ENCODE data around the gene EFNA5.
A peak's percentile ranks its signal among the peaks of the same experiment; 100 is the strongest.

Gene EFNA5

GRCh38 chr5:107563959-107564544 is 106.7 kb downstream of the EFNA5 start:
- H3K4me1 ChIP-seq, result peaks cover 44% of the 10 kb centered on the region
- DNase-seq (ENCODE audit: low spot score in 2 of 2), result no peak
- in situ Hi-C loops (cut with MboI; ENCODE audit: low sequenced_read_pairs), result no loop called here

GRCh38 chr5:107560377-107560776 is 110.4 kb downstream of the EFNA5 start:
- DNase-seq (ENCODE audit: low spot score in 2 of 2), result no peak
- no peaks in the 10 kb centered on the region for H3K9me3 ChIP-seq
- H3K4me3 ChIP-seq, result no peak overlapping the region
- H3K27me3 ChIP-seq (ENCODE audit: low read depth), result no peaks in the 10 kb centered on the region
- no peaks in the 10 kb centered on the region for H3K36me3 ChIP-seq (replicated peaks)
- peaks cover 34% of the 10 kb centered on the region for H3K4me1 ChIP-seq
- in situ Hi-C loops (cut with MboI; ENCODE audit: low sequenced_read_pairs), result no loop called here

More at GRCh38 chr5:107563959-107564544, 106.7 kb downstream of the EFNA5 start:
- Histone ChIP-seq H3K4me3 (no peak overlapping the region), H3K27me3 (ENCODE audit: low read depth) (no peaks in the 10 kb centered on the region), H3K9me3 (no peaks in the 10 kb centered on the region), H3K36me3 (replicated peaks) (no peaks in the 10 kb centered on the region)

GRCh38 chr5:107558823-107559375 is 111.8 kb downstream of the EFNA5 start:
- H3K27me3 ChIP-seq (ENCODE audit: low read depth), result no peaks in the 10 kb centered on the region
- in situ Hi-C loops (cut with MboI; ENCODE audit: low sequenced_read_pairs), result no loop called here
- H3K36me3 ChIP-seq (replicated peaks), result no peaks in the 10 kb centered on the region
- H3K4me3 ChIP-seq, result no peak overlapping the region
- peaks cover 30% of the 10 kb centered on the region for H3K4me1 ChIP-seq
- DNase-seq (ENCODE audit: low spot score in 2 of 2), result peak in 1 of 2 experiments; percentile 35
- no peaks in the 10 kb centered on the region for H3K9me3 ChIP-seq

GRCh38 chr5:107557051-107557658 is 113.6 kb downstream of the EFNA5 start:
- Histone ChIP-seq H3K27me3 (ENCODE audit: low read depth) (no peaks in the 10 kb centered on the region), H3K9me3 (no peaks in the 10 kb centered on the region), H3K4me1 (peaks cover 42% of the 10 kb centered on the region), H3K36me3 (replicated peaks) (no peaks in the 10 kb centered on the region), H3K4me3 (no peak overlapping the region)
- DNase-seq (ENCODE audit: low spot score in 2 of 2), result peak; percentile 93 to 96
- in situ Hi-C loops (cut with MboI; ENCODE audit: low sequenced_read_pairs), result no loop called here

GRCh38 chr5:107556575-107556974 is 114.2 kb downstream of the EFNA5 start:
- DNase-seq (ENCODE audit: low spot score in 2 of 2), result no peak
- in situ Hi-C loops (cut with MboI; ENCODE audit: low sequenced_read_pairs), result no loop called here
- H3K9me3 ChIP-seq, result no peaks in the 10 kb centered on the region
- no peaks in the 10 kb centered on the region for H3K27me3 ChIP-seq (ENCODE audit: low read depth)
- peaks cover 42% of the 10 kb centered on the region for H3K4me1 ChIP-seq
- H3K36me3 ChIP-seq (replicated peaks), result no peaks in the 10 kb centered on the region
- H3K4me3 ChIP-seq, result no peak overlapping the region

DNA sequence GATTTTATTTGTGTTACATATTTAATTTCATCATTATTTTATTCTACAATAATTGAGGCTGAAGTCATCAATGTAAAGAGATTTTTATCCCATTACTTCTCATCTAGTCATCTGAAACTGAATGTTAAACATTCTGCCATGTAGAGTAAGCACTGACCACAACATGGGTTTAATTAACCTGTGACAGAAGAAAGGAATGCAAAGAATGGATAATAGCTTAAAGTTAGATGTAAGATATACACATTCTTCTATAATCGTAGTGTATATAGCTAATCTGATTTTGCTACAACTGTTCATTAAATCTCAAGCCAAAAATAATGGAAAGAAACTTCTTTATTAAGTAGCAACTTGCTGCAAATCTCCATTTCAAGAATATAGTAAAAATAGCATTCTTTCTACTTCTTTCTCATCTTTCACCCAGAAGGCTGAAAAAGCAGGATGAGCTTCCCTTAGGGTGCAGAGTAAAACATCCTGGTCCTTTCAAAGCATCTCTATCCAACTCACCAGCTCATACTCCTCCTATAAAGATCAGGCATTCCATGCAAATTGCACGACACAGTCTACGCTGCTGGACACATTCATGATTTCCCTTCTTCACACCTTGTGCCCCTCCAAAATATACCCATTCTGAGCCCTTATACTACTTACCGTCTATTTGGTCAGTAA is 115.2 kb downstream of the EFNA5 start:
- Histone ChIP-seq H3K4me3 (no peak overlapping the region), H3K27me3 (ENCODE audit: low read depth) (no peaks in the 10 kb centered on the region), H3K4me1 (peaks cover 42% of the 10 kb centered on the region), H3K9me3 (no peaks in the 10 kb centered on the region), H3K36me3 (replicated peaks) (no peaks in the 10 kb centered on the region)
- in situ Hi-C loops (cut with MboI; ENCODE audit: low sequenced_read_pairs), result no loop called here
- no peak for DNase-seq (ENCODE audit: low spot score in 2 of 2)

DNA sequence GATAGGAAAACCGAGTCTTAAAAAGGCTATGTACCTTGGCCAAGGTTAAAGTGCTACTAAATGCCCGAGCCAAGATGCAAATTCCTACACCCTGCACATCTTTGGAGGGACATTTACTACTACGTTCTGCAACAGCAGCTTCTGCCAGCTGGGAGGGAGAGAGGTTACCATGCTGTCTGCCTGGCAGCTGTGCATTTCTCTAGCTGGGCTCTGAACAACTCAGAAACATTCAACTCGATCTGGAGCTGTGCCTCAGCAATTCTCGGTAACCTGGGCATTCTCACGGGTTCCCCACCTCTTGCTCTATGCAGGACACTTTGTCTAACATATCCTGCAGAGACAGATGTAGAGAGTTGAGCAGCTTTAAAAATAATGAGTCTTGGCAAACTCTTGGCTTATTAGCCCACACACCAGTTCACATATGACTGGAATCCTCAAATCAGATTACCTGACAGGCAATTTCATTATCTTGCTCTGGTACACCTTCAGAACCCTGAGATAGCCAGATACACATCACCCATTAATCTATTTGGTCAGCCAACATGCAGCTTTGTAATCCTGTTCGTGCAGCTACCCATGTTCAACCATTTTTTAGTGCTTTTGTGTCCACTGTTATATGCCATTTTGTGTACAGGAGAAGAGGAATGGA is 115.8 kb downstream of the EFNA5 start:
- in situ Hi-C loops (cut with MboI; ENCODE audit: low sequenced_read_pairs), result no loop called here
- no peaks in the 10 kb centered on the region for H3K9me3 ChIP-seq
- no peaks in the 10 kb centered on the region for H3K36me3 ChIP-seq (replicated peaks)
- peaks cover 42% of the 10 kb centered on the region for H3K4me1 ChIP-seq
- no peak overlapping the region for H3K4me3 ChIP-seq
- no peak for DNase-seq (ENCODE audit: low spot score in 2 of 2)
- H3K27me3 ChIP-seq (ENCODE audit: low read depth), result no peaks in the 10 kb centered on the region

- DNase-seq (ENCODE audit: low spot score in 2 of 2), result peak; percentile 87
- Histone ChIP-seq H3K4me1 (peaks cover 27% of the 10 kb centered on the region), H3K27me3 (ENCODE audit: low read depth) (no peaks in the 10 kb centered on the region), H3K9me3 (no peaks in the 10 kb centered on the region), H3K36me3 (replicated peaks) (no peaks in the 10 kb centered on the region), H3K4me3 (peak overlapping the region; percentile 3)
- in situ Hi-C loops (cut with MboI; ENCODE audit: low sequenced_read_pairs), result no loop called here
These were observed 117.6 kb downstream of the EFNA5 start for GRCh38 chr5:107553117-107553555.

DNA sequence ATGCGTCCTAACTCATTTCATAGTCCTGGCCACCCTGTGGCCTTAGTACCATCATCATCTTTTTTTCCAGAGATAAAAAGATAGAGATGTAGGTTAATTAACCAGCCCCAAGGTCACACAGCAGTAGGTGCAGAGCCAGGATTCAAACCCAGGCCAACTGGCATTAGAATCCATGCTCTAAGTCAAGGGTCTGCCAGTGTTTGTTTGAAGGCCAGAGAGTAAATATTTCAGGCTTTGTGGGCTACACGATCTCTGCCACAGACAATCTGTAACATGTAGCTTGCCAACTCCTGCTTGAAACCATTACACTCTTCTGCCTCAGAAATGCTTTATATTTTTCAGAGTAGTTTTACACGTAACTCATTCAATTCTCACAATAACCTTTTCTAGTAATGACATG is 119.6 kb downstream of the EFNA5 start:
- H3K9me3 ChIP-seq, result no peaks in the 10 kb centered on the region
- no peak for DNase-seq (ENCODE audit: low spot score in 2 of 2)
- H3K4me3 ChIP-seq, result no peak overlapping the region
- H3K27me3 ChIP-seq (ENCODE audit: low read depth), result no peaks in the 10 kb centered on the region
- no peaks in the 10 kb centered on the region for H3K36me3 ChIP-seq (replicated peaks)
- H3K4me1 ChIP-seq, result peaks cover 15% of the 10 kb centered on the region
- in situ Hi-C loops (cut with MboI; ENCODE audit: low sequenced_read_pairs), result no loop called here

GRCh38 chr5:107549567-107549966 is 121.2 kb downstream of the EFNA5 start:
- H3K9me3 ChIP-seq, result no peaks in the 10 kb centered on the region
- H3K36me3 ChIP-seq (replicated peaks), result no peaks in the 10 kb centered on the region
- no peak for DNase-seq (ENCODE audit: low spot score in 2 of 2)
- peaks cover 15% of the 10 kb centered on the region for H3K4me1 ChIP-seq
- H3K27me3 ChIP-seq (ENCODE audit: low read depth), result no peaks in the 10 kb centered on the region
- no peak overlapping the region for H3K4me3 ChIP-seq
- in situ Hi-C loops (cut with MboI; ENCODE audit: low sequenced_read_pairs), result no loop called here

DNA sequence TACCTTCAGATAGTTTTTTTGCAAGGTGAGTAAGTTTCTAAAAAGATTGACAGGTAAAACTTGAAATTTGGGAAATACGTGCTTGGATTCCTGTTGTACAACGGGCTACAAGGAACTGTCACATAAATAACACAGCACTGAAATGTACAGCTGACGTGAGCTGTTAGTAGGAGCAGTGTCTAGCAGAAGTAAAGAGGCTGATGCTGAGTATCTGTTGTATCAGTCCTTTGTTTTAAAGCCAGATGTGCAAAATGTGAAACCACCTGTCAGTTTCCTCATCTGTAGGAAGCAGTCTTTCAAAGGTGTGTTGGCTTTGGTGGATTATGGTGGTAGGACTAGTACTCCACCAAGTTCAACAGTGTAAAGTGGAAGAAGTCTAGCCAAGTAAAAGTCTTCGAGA is 122.3 kb downstream of the EFNA5 start:
- in situ Hi-C loops (cut with MboI; ENCODE audit: low sequenced_read_pairs), result no loop called here
- no peaks in the 10 kb centered on the region for H3K27me3 ChIP-seq (ENCODE audit: low read depth)
- H3K4me1 ChIP-seq, result peaks cover 9% of the 10 kb centered on the region
- no peaks in the 10 kb centered on the region for H3K9me3 ChIP-seq
- no peaks in the 10 kb centered on the region for H3K36me3 ChIP-seq (replicated peaks)
- no peak for DNase-seq (ENCODE audit: low spot score in 2 of 2)
- H3K4me3 ChIP-seq, result no peak overlapping the region

GRCh38 chr5:107546719-107547118 is 124.0 kb downstream of the EFNA5 start:
- no peaks in the 10 kb centered on the region for H3K9me3 ChIP-seq
- peaks cover 16% of the 10 kb centered on the region for H3K4me1 ChIP-seq
- H3K27me3 ChIP-seq (ENCODE audit: low read depth), result no peaks in the 10 kb centered on the region
- H3K4me3 ChIP-seq, result no peak overlapping the region
- DNase-seq (ENCODE audit: low spot score in 2 of 2), result no peak
- H3K36me3 ChIP-seq (replicated peaks), result no peaks in the 10 kb centered on the region
- in situ Hi-C loops (cut with MboI; ENCODE audit: low sequenced_read_pairs), result no loop called here

GRCh38 chr5:107545486-107545885 is 125.3 kb downstream of the EFNA5 start:
- in situ Hi-C loops (cut with MboI; ENCODE audit: low sequenced_read_pairs), result no loop called here
- Histone ChIP-seq H3K9me3 (no peaks in the 10 kb centered on the region), H3K4me1 (peaks cover 22% of the 10 kb centered on the region)

GRCh38 chr5:107544967-107545366 is 125.8 kb downstream of the EFNA5 start:
- Histone ChIP-seq H3K4me1 (peaks cover 28% of the 10 kb centered on the region), H3K36me3 (replicated peaks) (no peaks in the 10 kb centered on the region), H3K9me3 (no peaks in the 10 kb centered on the region), H3K4me3 (no peak overlapping the region), H3K27me3 (ENCODE audit: low read depth) (no peaks in the 10 kb centered on the region)
- DNase-seq (ENCODE audit: low spot score in 2 of 2), result no peak
- in situ Hi-C loops (cut with MboI; ENCODE audit: low sequenced_read_pairs), result no loop called here

More at GRCh38 chr5:107545486-107545885, 125.3 kb downstream of the EFNA5 start:
- DNase-seq (ENCODE audit: low spot score in 2 of 2), result no peak
- no peak overlapping the region for H3K4me3 ChIP-seq
- no peaks in the 10 kb centered on the region for H3K36me3 ChIP-seq (replicated peaks)
- H3K27me3 ChIP-seq (ENCODE audit: low read depth), result no peaks in the 10 kb centered on the region
